IPS DF 6.9 (cell line): ENCODE results near the gene UNKL.

Experiments
- DNase-seq: peaks from one replicate; pipeline ENCODE4 v3.0.0-alpha.2; 2013; ENCODE audit warnings: low read depth, low spot score
- H3K27ac ChIP-seq: one replicate; pipeline ENCODE4 v1.5.1; 2013; ENCODE audit warnings: low read length, control low read depth
- H3K27me3 ChIP-seq: 2 replicates; pipeline ENCODE4 v1.6.1; 2013; ENCODE audit warnings: mild to moderate bottlenecking, low read length; ENCODE audit not compliant: control insufficient read depth, insufficient read depth
- H3K36me3 ChIP-seq: 2 replicates; pipeline ENCODE4 v1.6.1; 2013; ENCODE audit warnings: low read length; ENCODE audit not compliant: control insufficient read depth, insufficient read depth
- H3K4me1 ChIP-seq: 2 replicates; pipeline ENCODE4 v1.6.1; 2013; ENCODE audit warnings: low read length; ENCODE audit not compliant: control insufficient read depth, insufficient read depth
- H3K4me3 ChIP-seq: 2 replicates; pipeline ENCODE4 v1.5.1; 2013; ENCODE audit warnings: mild to moderate bottlenecking, low read length
- H3K9me3 ChIP-seq: 2 replicates; pipeline ENCODE4 v1.6.1; 2013; ENCODE audit warnings: low read length, inconsistent platforms; ENCODE audit not compliant: control insufficient read depth, insufficient read depth
- WGBS: extraction: QIAGEN DNeasy Blood & Tissue Kit; methylation state at CpG from one replicate; pipeline ENCODE4 v1.1.7; 2013; ENCODE audit warnings: mixed read lengths, missing lambda C conversion rate; ENCODE audit not compliant: insufficient read length, insufficient coverage; 5-methylcytosine and 5-hydroxymethylcytosine counted together

UNKL gene

GRCh38 chr16:1363501-1364041 lies 50.9 kb downstream of the UNKL start:
- Histone ChIP-seq H3K4me3 (no peak overlapping the region), H3K27ac (no peak overlapping the region), H3K9me3 (no peaks in the 10 kb centered on the region), H3K4me1 (no peaks in the 10 kb centered on the region; the same call in 1 of the 2 replicates), H3K27me3 (no peaks in the 10 kb centered on the region), H3K36me3 (peaks cover 39% of the 10 kb centered on the region)
- no peak for DNase-seq
- no CpG with 5 or more reads among the region's 18 CpGs for WGBS

- no peak overlapping the region for H3K27ac ChIP-seq
- no peaks in the 10 kb centered on the region for H3K27me3 ChIP-seq
- WGBS = no CpG with 5 or more reads among the region's 11 CpGs
- no peak for DNase-seq
- H3K4me1 ChIP-seq = no peaks in the 10 kb centered on the region; the same call in 1 of the 2 replicates
- no peak overlapping the region for H3K4me3 ChIP-seq
- peaks cover 39% of the 10 kb centered on the region for H3K36me3 ChIP-seq
- H3K9me3 ChIP-seq = no peaks in the 10 kb centered on the region
Observed at GRCh38 chr16:1362807-1363206, 51.7 kb downstream of the UNKL start.

GRCh38 chr16:1361685-1362360 lies 52.7 kb downstream of the UNKL start:
- DNase-seq = no peak
- no peaks in the 10 kb centered on the region for H3K9me3 ChIP-seq
- H3K27ac ChIP-seq = no peak overlapping the region
- no peak overlapping the region for H3K4me3 ChIP-seq
- H3K36me3 ChIP-seq = peaks cover 35% of the 10 kb centered on the region
- WGBS = no CpG with 5 or more reads among the region's 43 CpGs
- H3K27me3 ChIP-seq = no peaks in the 10 kb centered on the region
- no peaks in the 10 kb centered on the region; the same call in 1 of the 2 replicates for H3K4me1 ChIP-seq

- WGBS = no CpG with 5 or more reads among the region's 19 CpGs
- Histone ChIP-seq H3K4me3 (no peak overlapping the region), H3K36me3 (peaks cover 13% of the 10 kb centered on the region), H3K9me3 (no peaks in the 10 kb centered on the region), H3K4me1 (no peaks in the 10 kb centered on the region; the same call in 1 of the 2 replicates), H3K27ac (no peak overlapping the region), H3K27me3 (no peaks in the 10 kb centered on the region)
- DNase-seq = no peak
Observed at GRCh38 chr16:1357906-1358566, 56.5 kb downstream of the UNKL start.

GRCh38 chr16:1356061-1356900 lies 58.2 kb downstream of the UNKL start:
- H3K27ac ChIP-seq = no peak overlapping the region
- no CpG with 5 or more reads among the region's 33 CpGs for WGBS

GRCh38 chr16:1355591-1355990 lies 58.9 kb downstream of the UNKL start:
- Histone ChIP-seq H3K4me1 (peaks cover 2% of the 10 kb centered on the region), H3K4me3 (no peak overlapping the region), H3K27ac (no peak overlapping the region), H3K27me3 (no peaks in the 10 kb centered on the region), H3K9me3 (no peaks in the 10 kb centered on the region), H3K36me3 (peaks cover under 1% of the 10 kb centered on the region; the same call in 1 of the 2 replicates)
- WGBS = no CpG with 5 or more reads among the region's 15 CpGs
- no peak for DNase-seq

More at GRCh38 chr16:1356061-1356900, 58.2 kb downstream of the UNKL start:
- Histone ChIP-seq H3K9me3 (no peaks in the 10 kb centered on the region), H3K4me3 (no peak overlapping the region), H3K27me3 (no peaks in the 10 kb centered on the region), H3K4me1 (no peaks in the 10 kb centered on the region; the same call in 1 of the 2 replicates), H3K36me3 (peaks cover 2% of the 10 kb centered on the region; the same call in 1 of the 2 replicates)
- no peak for DNase-seq

- H3K27ac ChIP-seq = no peak overlapping the region
- peaks cover 2% of the 10 kb centered on the region for H3K4me1 ChIP-seq
- no peaks in the 10 kb centered on the region for H3K27me3 ChIP-seq
- no peaks in the 10 kb centered on the region for H3K9me3 ChIP-seq
- no peak overlapping the region for H3K4me3 ChIP-seq
- H3K36me3 ChIP-seq = no peaks in the 10 kb centered on the region; the same call in 1 of the 2 replicates
- no CpG with 5 or more reads among the region's 49 CpGs for WGBS
- DNase-seq = no peak
Observed at GRCh38 chr16:1354815-1355540, 59.5 kb downstream of the UNKL start.

- peaks cover 2% of the 10 kb centered on the region for H3K4me1 ChIP-seq
- H3K4me3 ChIP-seq = peak within 1 kb of the TSS; percentile 98
- no peak within 1 kb of the TSS for H3K27ac ChIP-seq
- no peak for DNase-seq
- H3K9me3 ChIP-seq = no peaks in the 10 kb centered on the region
- no peaks in the 10 kb centered on the region for H3K27me3 ChIP-seq
- no CpG with 5 or more reads among the region's 98 CpGs for WGBS
- H3K36me3 ChIP-seq = peaks cover 12% of the 10 kb centered on the region
Observed at GRCh38 chr16:1351582-1352362, 62.7 kb downstream of the UNKL start, which contains the start of the genes GNPTG and TSR3. Gene GNPTG, plus strand, starts transcription at chr16:1351931. Its CDS starts 35 bp downstream, at chr16:1351966. Gene TSR3, minus strand, starts transcription at chr16:1351878. Its CDS starts 74 bp downstream, at chr16:1351804.

GRCh38 chr16:1351215-1351581 lies 63.3 kb downstream of the UNKL start:
- Histone ChIP-seq H3K4me3 (peak overlapping the region; percentile 98), H3K4me1 (peaks cover 2% of the 10 kb centered on the region), H3K36me3 (peaks cover 12% of the 10 kb centered on the region), H3K27me3 (no peaks in the 10 kb centered on the region), H3K9me3 (no peaks in the 10 kb centered on the region), H3K27ac (no peak overlapping the region)
- DNase-seq = no peak
- WGBS = no CpG with 5 or more reads among the region's 35 CpGs
